ENCODE measurements around the gene CHST9. TPM values are rescaled to one million over a fixed set of nuclear protein-coding genes. Genes with fewer than 3 reads are reported as not detected.

CHST9 gene
- total and polyA plus RNA-seq, 2 donors (not counting 3 experiments of a cell fraction or from before 2014, with no cell fraction given) = not detected

- CTCF ChIA-PET = no interaction called here
- dilution Hi-C loops (cut with MboI; ENCODE audit: extremely low pct_ligation_motif_present, low sequenced_read_pairs) = no loop called here
- no peak overlapping the region for H3K4me3 ChIP-seq (replicated peaks in 1 of 3; ENCODE audit: insufficient read depth in 1 of 3, low read depth in 1 of 3, low read length in 3 of 3)
- H3K9me3 ChIP-seq (replicated peaks; ENCODE audit: control insufficient read depth, insufficient read depth, low read length) = no peaks in the 10 kb centered on the region
- BruUV-seq (replicated peaks) = no TSS peak
- FAIRE-seq (no peak), DNase-seq (ENCODE audit: low read depth, low spot score) (no peak)
- no peaks in the 10 kb centered on the region for H3K79me2 ChIP-seq (ENCODE audit: control insufficient read depth, insufficient read depth, low read length)
- H3K9ac ChIP-seq (replicated peaks; ENCODE audit: extremely low read depth, insufficient read depth, low read length) = no peak overlapping the region
- no peaks in the 10 kb centered on the region for H4K20me1 ChIP-seq (replicated peaks; ENCODE audit: control insufficient read depth, extremely low read depth, insufficient read depth, low read length)
- H3K27ac ChIP-seq (ENCODE audit: insufficient read depth, low read depth, low read length) = no peak overlapping the region
- no peaks in the 10 kb centered on the region for H3K9me1 ChIP-seq (replicated peaks; ENCODE audit: control insufficient read depth, extremely low read depth, insufficient read depth, low read length)
- no peaks in the 10 kb centered on the region for H3K4me1 ChIP-seq (ENCODE audit: control insufficient read depth, extremely low read depth, insufficient read depth, low read length)
- intact Hi-C loops (cut with micrococcal nuclease) = no loop called here
- peaks cover 8 to 14% of the 10 kb centered on the region in 2 experiments for H3K27me3 ChIP-seq (ENCODE audit: control insufficient read depth in 2 of 2, insufficient read depth in 2 of 2, low read length in 2 of 2)
- H3K4me2 ChIP-seq (ENCODE audit: insufficient read depth, low read length) = no peak overlapping the region
- TF ChIP-seq MAX (IDR thresholded peaks at IDR 0.05; ENCODE audit: insufficient read depth, insufficient read length) (no peak), POLR2AphosphoS5 (IDR thresholded peaks at IDR 0.05; ENCODE audit: insufficient read depth, low read depth, low read length) (no peak), POLR2A (IDR thresholded peaks at IDR 0.05; ENCODE audit: low read depth, low read length) (no peak), FOS (IDR thresholded peaks at IDR 0.05; ENCODE audit: borderline replicate concordance, insufficient read depth, low read length) (no peak), MYC (IDR thresholded peaks at IDR 0.05; ENCODE audit: low read depth, low read length) (no peak), JUN (IDR thresholded peaks at IDR 0.05; ENCODE audit: borderline replicate concordance, insufficient read depth, insufficient read length, low read depth) (no peak), GATA2 (IDR thresholded peaks at IDR 0.05; ENCODE audit: insufficient read depth, insufficient read length, low read depth, low read length) (no peak), EZH2 (IDR thresholded peaks at IDR 0.05; ENCODE audit: borderline replicate concordance, low read depth, low read length, severe bottlenecking) (no peak), CTCF (IDR thresholded peaks at IDR 0.05; ENCODE audit: extremely low read depth in 1 of 2, insufficient read depth in 1 of 2, low read depth in 1 of 2, low read length in 2 of 2) (no peak)
- H3K36me3 ChIP-seq (ENCODE audit: control insufficient read depth in 2 of 2, extremely low read depth in 1 of 2, insufficient read depth in 2 of 2, low read length in 2 of 2) = no peaks in the 10 kb centered on the region
- POLR2A ChIA-PET = no interaction called here
- no peak overlapping the region for H2AFZ ChIP-seq (ENCODE audit: low read depth, low read length)
Measured at GRCh38 chr18:27188309-27188708, 3.2 kb upstream of the CHST9 start.

Data from endothelial cell of umbilical vein (primary cell).